Duodenal mucosa (tissue), 2 donors: ENCODE data around the gene CBLB.

Experiments used
- H3K27ac ChIP-seq: one replicate; pipeline ENCODE4 v1.7.0; 2013; ENCODE audit warnings: low read depth, low read length
- H3K27me3 ChIP-seq, 2 donors: one replicate each; pipeline ENCODE4 v1.7.0; 2013; ENCODE audit warnings: low read length in 2 of 2, control low read depth in 1 of 2; ENCODE audit not compliant: insufficient read depth in 2 of 2, control insufficient read depth in 1 of 2
- H3K36me3 ChIP-seq, 2 donors: one replicate each; pipeline ENCODE4 v1.7.0; 2013; ENCODE audit warnings: low read length in 2 of 2, control low read depth in 1 of 2; ENCODE audit not compliant: insufficient read depth in 2 of 2, control insufficient read depth in 1 of 2
- H3K4me1 ChIP-seq, 2 donors: one replicate each; pipeline ENCODE4 v1.7.0; 2013; ENCODE audit warnings: low read length in 2 of 2, control low read depth in 1 of 2; ENCODE audit not compliant: insufficient read depth in 2 of 2, control insufficient read depth in 1 of 2
- H3K4me3 ChIP-seq, 2 donors: one replicate each; pipeline ENCODE4 v1.7.0; 2013; ENCODE audit warnings: low read length in 2 of 2, low read depth in 1 of 2
- H3K9ac ChIP-seq, 2 donors: one replicate each; pipeline ENCODE4 v1.7.0; 2013; ENCODE audit warnings: low read length in 2 of 2, low read depth in 1 of 2
- H3K9me3 ChIP-seq, 2 donors: one replicate each; pipeline ENCODE4 v1.7.0; 2013; ENCODE audit warnings: low read length in 2 of 2, control low read depth in 1 of 2; ENCODE audit not compliant: control insufficient read depth in 1 of 2

Gene CBLB

DNA sequence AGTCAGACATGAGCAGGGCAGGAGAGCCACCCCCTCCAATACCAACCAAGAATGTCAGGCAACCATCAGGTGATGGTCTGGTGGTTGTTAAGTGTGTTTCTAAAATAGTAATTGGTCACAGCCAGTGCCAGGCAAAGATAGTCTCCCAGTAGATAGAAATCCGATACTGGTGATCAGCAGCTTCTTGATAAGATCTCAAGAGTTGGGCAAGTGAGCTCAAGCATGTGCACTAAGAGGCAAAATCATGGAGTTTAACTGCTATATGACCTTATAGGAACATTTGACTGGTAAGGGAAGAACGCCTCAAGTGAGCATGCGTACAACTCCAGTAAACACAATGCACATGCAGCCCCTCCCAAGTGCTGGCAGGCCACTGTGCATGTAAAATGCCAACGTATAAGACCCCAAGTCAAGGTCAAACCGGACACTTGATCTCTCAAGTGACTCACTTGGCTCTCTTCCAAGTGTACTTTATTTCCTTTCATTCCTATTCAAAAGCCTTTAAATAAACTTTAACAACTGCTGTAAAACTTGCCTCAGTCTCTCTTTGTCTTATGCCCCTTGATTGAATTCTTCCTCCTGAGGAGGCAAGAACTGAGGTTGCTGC is 36.0 kb upstream of the CBLB start:
- Histone ChIP-seq H3K4me1 (no peaks in the 10 kb centered on the region), H3K27ac (no peak overlapping the region), H3K9ac (no peak overlapping the region), H3K27me3 (no peaks in the 10 kb centered on the region), H3K4me3 (no peak overlapping the region), H3K9me3 (no peaks in the 10 kb centered on the region), H3K36me3 (no peaks in the 10 kb centered on the region)

DNA sequence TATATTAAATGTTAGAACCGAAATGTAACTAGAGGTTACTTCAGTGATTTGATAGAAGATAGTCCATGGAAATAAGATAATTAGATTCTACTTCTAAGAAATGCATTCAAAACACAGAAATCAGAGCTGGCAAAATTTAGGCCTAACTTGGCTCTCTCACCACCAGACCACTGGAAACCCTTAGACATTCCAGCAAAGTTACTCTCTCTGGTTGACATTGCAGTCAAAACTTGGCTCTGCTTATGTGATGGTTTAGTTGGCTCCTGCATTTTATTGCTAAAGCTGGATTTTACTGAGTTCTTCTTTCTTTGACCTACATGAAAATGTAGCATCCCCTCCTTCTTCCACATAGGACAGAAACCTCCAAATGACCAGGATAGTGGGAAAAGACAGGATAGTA is 35.4 kb upstream of the CBLB start:
- H3K9me3 ChIP-seq, result no peaks in the 10 kb centered on the region
- no peak overlapping the region for H3K27ac ChIP-seq
- no peak overlapping the region for H3K4me3 ChIP-seq
- H3K9ac ChIP-seq, result no peak overlapping the region
- no peaks in the 10 kb centered on the region for H3K27me3 ChIP-seq
- no peaks in the 10 kb centered on the region for H3K36me3 ChIP-seq
- no peaks in the 10 kb centered on the region for H3K4me1 ChIP-seq

DNA sequence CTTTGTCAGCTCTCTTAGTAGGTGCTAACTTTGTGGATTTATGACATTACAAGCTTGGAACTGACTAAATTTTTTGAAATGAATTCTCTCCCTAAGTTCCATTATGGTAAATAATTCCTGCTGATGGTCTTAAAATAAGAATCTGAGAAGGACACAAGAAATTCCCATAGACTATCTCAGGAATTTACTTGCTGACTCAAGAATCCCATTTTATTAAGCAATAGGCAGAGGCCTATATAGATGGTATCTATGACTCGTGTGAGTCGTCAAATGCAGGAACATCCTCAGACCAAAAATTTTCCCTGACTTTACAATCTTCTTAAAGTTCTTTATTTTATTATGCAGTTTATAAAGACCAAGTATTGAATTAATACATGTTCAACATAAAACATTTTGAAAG is 30.7 kb upstream of the CBLB start:
- H3K27ac ChIP-seq, result no peak overlapping the region
- H3K9me3 ChIP-seq, result no peaks in the 10 kb centered on the region
- no peaks in the 10 kb centered on the region for H3K27me3 ChIP-seq
- no peaks in the 10 kb centered on the region for H3K4me1 ChIP-seq
- H3K4me3 ChIP-seq, result no peak overlapping the region
- H3K36me3 ChIP-seq, result no peaks in the 10 kb centered on the region
- no peak overlapping the region for H3K9ac ChIP-seq

DNA sequence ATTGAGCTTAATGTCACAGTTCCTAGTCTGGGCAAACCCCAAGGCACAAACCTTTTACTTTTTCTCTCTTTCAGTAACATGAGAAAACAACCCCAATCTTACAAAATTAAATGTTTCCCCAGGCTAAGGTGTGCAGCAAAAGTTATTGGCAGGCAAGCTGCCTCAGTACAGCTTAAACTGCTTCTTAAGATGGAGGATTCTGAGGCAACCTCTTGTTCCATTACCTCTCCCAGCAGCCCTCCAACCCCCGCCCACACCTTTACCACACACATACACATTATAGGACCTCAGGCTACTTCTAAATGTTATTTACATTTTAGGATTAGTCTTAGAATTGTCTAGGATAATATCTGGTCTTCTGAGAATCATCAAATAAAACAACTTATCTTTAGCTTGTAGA is 22.3 kb upstream of the CBLB start:
- H3K9me3 ChIP-seq, result no peaks in the 10 kb centered on the region
- H3K27me3 ChIP-seq, result no peaks in the 10 kb centered on the region
- no peak overlapping the region for H3K9ac ChIP-seq
- H3K4me3 ChIP-seq, result no peak overlapping the region
- H3K36me3 ChIP-seq, result no peaks in the 10 kb centered on the region
- no peaks in the 10 kb centered on the region for H3K4me1 ChIP-seq
- no peak overlapping the region for H3K27ac ChIP-seq

DNA sequence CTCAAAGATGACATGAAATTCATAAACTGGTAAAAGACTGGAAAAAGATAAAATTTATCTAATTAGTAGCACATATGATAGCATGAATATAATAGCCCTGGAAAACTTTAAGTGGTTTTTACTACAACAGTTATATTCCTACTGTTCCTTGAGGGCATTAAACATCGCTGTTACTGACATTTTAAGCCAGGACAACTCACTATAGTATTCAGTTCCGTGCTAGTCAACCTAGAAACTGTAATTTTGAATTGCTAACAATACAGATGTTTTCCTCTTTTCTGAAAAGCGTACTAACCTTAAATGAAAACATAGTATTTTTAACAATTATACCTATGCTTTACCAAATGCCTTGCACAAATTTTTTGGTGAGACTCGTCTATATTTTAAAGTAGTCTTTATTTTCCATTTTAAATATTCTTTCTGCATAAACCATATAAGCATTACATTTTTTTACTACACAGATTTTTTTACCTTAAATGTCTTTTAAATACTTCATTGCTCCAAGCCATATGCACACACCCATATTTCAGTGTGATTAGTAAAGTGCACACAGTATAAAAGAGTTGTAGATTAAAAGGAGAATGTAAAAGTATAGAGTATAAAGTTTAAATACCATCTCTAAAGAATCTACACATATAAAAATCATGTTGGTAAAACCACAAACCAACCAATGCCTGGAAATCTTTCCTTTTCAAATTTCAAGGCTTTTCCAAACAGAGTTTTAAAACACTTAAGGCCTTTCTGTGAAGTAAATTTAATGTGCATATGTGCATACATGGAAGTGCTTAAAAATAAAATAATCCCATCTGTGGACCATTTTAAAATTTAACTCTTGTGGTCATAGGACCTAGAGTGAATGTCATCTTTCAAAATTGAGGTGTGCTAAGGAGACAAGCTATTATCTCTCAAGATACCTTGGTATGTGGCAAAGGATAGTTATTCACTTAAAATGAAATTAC is 20.1 kb upstream of the CBLB start:
- Histone ChIP-seq H3K4me3 (no peak overlapping the region), H3K27me3 (no peaks in the 10 kb centered on the region), H3K9me3 (no peaks in the 10 kb centered on the region), H3K27ac (no peak overlapping the region), H3K36me3 (no peaks in the 10 kb centered on the region), H3K4me1 (no peaks in the 10 kb centered on the region), H3K9ac (no peak overlapping the region)

DNA sequence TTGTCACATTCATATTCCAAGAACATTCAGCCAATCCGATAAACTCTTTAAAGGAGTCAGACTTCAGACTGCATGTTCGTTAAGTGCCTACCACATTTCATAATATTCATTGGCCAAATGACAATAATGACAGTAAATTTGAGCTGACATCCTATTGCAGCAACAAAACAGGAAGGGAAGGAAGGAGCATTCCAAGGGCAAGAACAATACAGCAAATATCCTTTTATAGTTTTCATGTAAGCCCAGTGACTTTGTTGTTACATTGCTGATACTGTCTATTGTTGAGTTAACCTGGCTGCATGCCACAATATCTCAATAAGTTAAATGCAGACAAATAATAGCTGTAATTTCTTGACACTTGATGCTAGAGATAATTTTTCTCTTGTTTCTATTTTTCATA is 16.4 kb upstream of the CBLB start:
- Histone ChIP-seq H3K9me3 (no peaks in the 10 kb centered on the region), H3K36me3 (no peaks in the 10 kb centered on the region), H3K4me1 (no peaks in the 10 kb centered on the region), H3K9ac (no peak overlapping the region), H3K27me3 (no peaks in the 10 kb centered on the region), H3K4me3 (no peak overlapping the region), H3K27ac (no peak overlapping the region)

DNA sequence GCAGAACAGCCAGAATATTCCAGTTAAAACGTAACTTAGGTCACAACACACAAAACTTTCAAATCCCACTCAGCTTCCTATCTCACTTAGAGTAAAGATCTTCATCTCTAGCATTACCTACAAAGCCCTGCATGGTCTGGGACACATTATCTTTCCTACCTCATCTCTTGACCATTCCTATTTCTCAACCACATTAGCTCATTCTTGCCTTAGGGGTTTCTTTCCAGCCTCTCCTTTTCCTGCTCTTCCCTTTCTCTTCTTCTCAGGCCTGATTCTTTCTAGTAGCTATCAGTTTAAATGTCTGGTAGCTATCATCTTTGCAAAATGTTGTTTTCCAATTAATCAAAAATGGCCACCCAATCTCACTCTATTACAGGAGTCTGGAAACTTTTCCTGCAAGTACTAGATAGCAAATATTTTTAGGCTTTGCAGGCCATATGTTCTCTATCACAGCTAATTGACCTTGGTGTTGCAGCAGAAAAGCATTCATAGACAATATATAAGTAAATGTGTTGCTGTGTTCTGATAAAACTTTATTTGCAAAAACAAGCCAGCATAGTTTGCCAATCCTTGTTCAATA is 15.1 kb upstream of the CBLB start:
- Histone ChIP-seq H3K27ac (no peak overlapping the region), H3K9me3 (no peaks in the 10 kb centered on the region), H3K36me3 (no peaks in the 10 kb centered on the region), H3K9ac (no peak overlapping the region), H3K4me3 (no peak overlapping the region), H3K27me3 (no peaks in the 10 kb centered on the region), H3K4me1 (no peaks in the 10 kb centered on the region)

DNA sequence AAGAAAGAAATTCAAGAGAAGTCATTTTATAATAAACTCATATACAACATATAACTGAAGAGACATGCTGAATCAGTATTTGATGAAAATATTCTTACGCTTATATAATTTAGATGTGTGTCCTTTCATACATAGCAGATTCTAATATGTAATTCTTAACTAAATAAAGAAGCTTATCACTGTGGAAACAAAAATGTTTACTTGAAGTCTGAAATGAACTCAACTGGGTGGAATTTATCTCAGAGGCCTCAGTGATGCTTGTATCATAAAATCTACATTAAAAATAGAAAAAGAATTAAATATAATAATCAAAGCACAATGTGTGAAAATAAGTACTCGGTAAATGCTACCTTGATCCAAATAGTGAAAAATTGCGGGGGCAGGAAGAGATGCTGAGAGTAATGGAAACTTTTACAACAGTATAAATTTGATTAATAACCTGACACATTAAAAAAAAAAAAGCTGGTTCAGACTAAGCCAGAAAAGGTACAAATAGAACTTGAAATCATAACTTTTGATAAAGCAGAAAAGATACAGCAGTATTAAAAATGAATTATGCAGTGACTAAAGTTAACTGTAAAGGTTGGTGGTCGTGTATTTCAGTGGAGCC is 12.0 kb upstream of the CBLB start:
- Histone ChIP-seq H3K4me1 (peaks cover 0 to 4% of the 10 kb centered on the region in 2 donors), H3K36me3 (no peaks in the 10 kb centered on the region), H3K4me3 (no peak overlapping the region), H3K9ac (no peak overlapping the region), H3K27me3 (no peaks in the 10 kb centered on the region), H3K9me3 (no peaks in the 10 kb centered on the region), H3K27ac (no peak overlapping the region)

DNA sequence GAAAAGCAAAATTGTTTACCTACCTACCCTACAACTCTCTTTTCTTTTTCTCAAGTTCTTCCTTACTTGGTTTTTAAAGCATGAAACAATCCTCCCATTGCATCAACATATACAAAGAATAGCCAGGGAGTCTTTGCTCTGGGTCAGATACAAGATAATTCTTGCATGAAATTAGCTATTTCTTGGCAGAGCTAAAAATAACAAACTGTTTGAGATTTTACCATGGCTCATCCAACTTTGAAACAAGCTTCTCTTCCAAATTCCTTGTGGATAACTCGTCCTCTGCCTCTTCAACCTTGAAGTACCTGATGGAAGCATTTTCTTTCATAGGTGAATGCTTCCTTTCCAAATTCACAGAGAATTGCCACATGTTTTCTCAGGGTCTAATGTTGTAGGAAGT is 9.2 kb upstream of the CBLB start:
- Histone ChIP-seq H3K9ac (no peak overlapping the region), H3K9me3 (no peaks in the 10 kb centered on the region), H3K27ac (no peak overlapping the region), H3K27me3 (no peaks in the 10 kb centered on the region), H3K4me1 (peaks cover 0 to 4% of the 10 kb centered on the region in 2 donors), H3K36me3 (no peaks in the 10 kb centered on the region), H3K4me3 (no peak overlapping the region)

DNA sequence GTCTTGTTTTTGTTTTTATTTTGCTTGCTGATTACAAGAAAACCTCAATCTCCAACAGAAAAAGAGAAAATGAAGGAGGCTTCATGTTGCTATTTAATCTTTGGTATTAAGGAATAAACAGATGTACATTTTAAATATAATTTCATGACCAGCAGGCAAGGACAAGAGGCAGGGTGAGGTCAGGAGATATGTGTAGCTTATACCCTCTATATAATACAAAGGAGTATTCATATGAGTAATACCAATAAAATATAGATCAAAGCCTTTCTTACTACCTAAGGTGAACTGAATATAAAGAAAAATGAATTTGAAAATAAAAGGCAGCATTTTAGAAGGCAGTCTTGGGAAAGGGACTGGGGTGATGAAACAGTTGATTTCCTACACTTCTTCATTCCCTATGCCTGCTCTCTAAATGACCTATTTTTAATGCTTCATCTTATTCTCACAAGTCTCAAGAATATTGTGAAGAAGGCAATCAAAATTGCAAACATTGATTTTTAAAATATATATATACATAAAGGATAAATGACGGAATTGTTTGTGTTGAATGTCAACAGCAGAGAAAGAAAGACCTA is 8.6 kb upstream of the CBLB start:
- H3K27ac ChIP-seq, result no peak overlapping the region
- H3K27me3 ChIP-seq, result no peaks in the 10 kb centered on the region
- no peak overlapping the region for H3K4me3 ChIP-seq
- H3K4me1 ChIP-seq, result peaks cover 0 to 4% of the 10 kb centered on the region in 2 donors
- H3K9ac ChIP-seq, result no peak overlapping the region
- H3K36me3 ChIP-seq, result no peaks in the 10 kb centered on the region
- no peaks in the 10 kb centered on the region for H3K9me3 ChIP-seq
